ENCODE results near the gene CHST15. TPM values are rescaled to one million over a fixed set of nuclear protein-coding genes. Genes with fewer than 3 reads are reported as not detected.

The CHST15 gene
- total and polyA plus RNA-seq, 2 of the 13 experiments (the other 11 are each of a cell fraction or from before 2014, with no cell fraction given), result 1.4 to 94.7 TPM

- TF ChIP-seq ZNF318 (CRISPR knock-in tag; IDR thresholded peaks at IDR 0.05) (no peak), IRX3 (CRISPR knock-in tag; IDR thresholded peaks at IDR 0.05; ENCODE audit: borderline replicate concordance, low read depth) (no peak), ZNF652 (CRISPR knock-in tag; IDR thresholded peaks at IDR 0.05; ENCODE audit: borderline replicate concordance, low read depth) (peak; percentile 82; the same call in 1 of the 2 replicates), SNAPC5 (CRISPR knock-in tag; IDR thresholded peaks at IDR 0.05; ENCODE audit: borderline replicate concordance) (0 out of 2 replicates have a peak, but pooled peaks have one; percentile 59), DMAP1 (CRISPR knock-in tag; IDR thresholded peaks at IDR 0.05) (peak; percentile 61; the same call in 1 of the 2 replicates), ZSCAN31 (CRISPR knock-in tag; IDR thresholded peaks at IDR 0.05; ENCODE audit: low read depth) (peak; percentile 97), SNRNP70 (IDR thresholded peaks at IDR 0.05; ENCODE audit: low read depth, low read length) (no peak), ZNF143 (CRISPR knock-in tag; IDR thresholded peaks at IDR 0.05) (peak; percentile 48; the same call in 1 of the 2 replicates), ASH2L (IDR thresholded peaks at IDR 0.05; ENCODE audit: insufficient read length, low read depth, low read length) (peak; percentile 47), E2F5 (CRISPR knock-in tag; conservative IDR thresholded peaks at IDR 0.05) (no peak), MIER2 (CRISPR knock-in tag; IDR thresholded peaks at IDR 0.05) (0 out of 2 replicates have a peak, but pooled peaks have one; percentile 21), TFDP2 (CRISPR knock-in tag; IDR thresholded peaks at IDR 0.05) (0 out of 2 replicates have a peak, but pooled peaks have one; percentile 33), ZNF577 (CRISPR knock-in tag; IDR thresholded peaks at IDR 0.05; ENCODE audit: borderline replicate concordance, low read depth) (no peak), ZBED4 (CRISPR knock-in tag; IDR thresholded peaks at IDR 0.05; ENCODE audit: borderline replicate concordance) (peak; percentile 92; the same call in 1 of the 2 replicates)
Measured at GRCh38 chr10:124035928-124036558, 57.4 kb downstream of the CHST15 start (continued).

Data from HepG2 (cell line).